HepG2 (cell line): ENCODE data around the gene HNRNPC. TPM values are rescaled to one million over a fixed set of nuclear protein-coding genes. Genes with fewer than 3 reads are reported as not detected.
A peak's percentile ranks its signal among the peaks of the same experiment; 100 is the strongest.

Experiments
- ATAC-seq: fragments of 200-7000 bp; cut with Tn5 transposase; 3 replicates; pipeline ENCODE4 v1.9.1; 2020; ENCODE audit warnings: mild to moderate bottlenecking, moderate library complexity
- BruUV-seq: library from RNA; stranded (reverse); fragments of 400-500 nt; replicated peaks from 2 replicates; lab custom pipeline; 2021; lab: Mats Ljungman, UMichigan
- CTCF ChIA-PET: fragments of 300-600 bp; formaldehyde crosslinking; extraction: SDS; loops from one replicate; lab custom pipeline; 2021; ENCODE audit warnings: low total read pairs, inconsistent platforms, low intra/inter-chr PET ratio; lab: Yijun Ruan, JAX
- POLR2A ChIA-PET: fragments of 350-600 bp; sonication (Branson Sonifier 250); formaldehyde crosslinking; loops from one replicate; lab custom pipeline; 2020; ENCODE audit warnings: antibody characterized with exemption, inconsistent platforms; lab: Yijun Ruan, JAX
- DNase-seq: peaks from one replicate; pipeline ENCODE4 v3.0.0-alpha.2; 2015; ENCODE audit warnings: low spot score
- FAIRE-seq: peaks from 3 replicates; lab custom pipeline; 2011; peaks lifted over from hg19 to GRCh38; lab: Jason Lieb, UNC
- H2AFZ ChIP-seq: one replicate; pipeline ENCODE4 v1.6.1; 2011; ENCODE audit warnings: low read length, inconsistent platforms
- H3K27ac ChIP-seq: fragments of 300-600 bp; 3 replicates; pipeline ENCODE4 v1.8.0; 2011; ENCODE audit warnings: mixed run types, mild to moderate bottlenecking, mixed read lengths, low read length, inconsistent platforms; ENCODE audit not compliant: insufficient read depth; ENCODE audit errors: extremely low read length
- H3K27me3 ChIP-seq, 2 experiments: fragments of 200-600 bp in 1 of 2; 2 replicates in 1 of 2; 3 replicates in 1 of 2; pipeline versions ENCODE4 v1.6.0 to v1.8.0; 2011; ENCODE audit warnings: low read length in 2 of 2, mild to moderate bottlenecking in 2 of 2, moderate library complexity in 2 of 2, inconsistent platforms in 1 of 2; ENCODE audit not compliant: insufficient read depth in 2 of 2, control insufficient read depth in 1 of 2
- H3K36me3 ChIP-seq, 2 experiments: fragments of 200-600 bp in 1 of 2; replicated peaks in 1 of 2; 2 replicates in 1 of 2; 3 replicates in 1 of 2; pipeline versions ENCODE4 v1.5.1 to v1.8.0; 2011; ENCODE audit warnings: low read length in 2 of 2, inconsistent platforms in 1 of 2; ENCODE audit not compliant: insufficient read depth in 2 of 2, control insufficient read depth in 1 of 2
- H3K4me1 ChIP-seq: 2 replicates; pipeline ENCODE4 v1.5.1; 2012; ENCODE audit warnings: low read length, inconsistent platforms; ENCODE audit not compliant: insufficient read depth
- H3K4me2 ChIP-seq: 2 replicates; pipeline ENCODE4 v1.6.0; 2011; ENCODE audit warnings: low read depth, low read length, inconsistent platforms
- H3K4me3 ChIP-seq, 3 experiments: fragments of 200-600 bp in 1 of 3; sonication (generic), shearing (Covaris generic) in 1 of 3; replicated peaks in 1 of 3; 2 replicates each; pipeline ENCODE4 v1.5.1; 2011 to 2016; ENCODE audit warnings: low read length in 3 of 3, inconsistent platforms in 2 of 3, low read depth in 2 of 3, mild to moderate bottlenecking in 2 of 3, control low read depth in 1 of 3, mixed read lengths in 1 of 3; ENCODE audit not compliant: insufficient read depth in 1 of 3
- H3K79me2 ChIP-seq: one replicate; pipeline ENCODE4 v1.6.1; 2011; ENCODE audit warnings: low read length, inconsistent platforms; ENCODE audit not compliant: insufficient read depth
- H3K9ac ChIP-seq: 2 replicates; pipeline ENCODE4 v1.6.0; 2011; ENCODE audit warnings: mild to moderate bottlenecking, low read depth, low read length, inconsistent platforms; ENCODE audit not compliant: insufficient read depth
- H3K9me3 ChIP-seq: 2 replicates; pipeline ENCODE4 v1.5.1; 2012; ENCODE audit warnings: mild to moderate bottlenecking, low read length
- H4K20me1 ChIP-seq: 2 replicates; pipeline ENCODE4 v1.6.0; 2011; ENCODE audit warnings: inconsistent platforms, mild to moderate bottlenecking, low read length, moderate library complexity; ENCODE audit not compliant: insufficient read depth
- AKAP8 ChIP-seq: sonication (generic); formaldehyde crosslinking; IDR thresholded peaks from 2 replicates; pipeline ENCODE4 v1.5.1; 2020; ENCODE audit warnings: mild to moderate bottlenecking, missing genetic modification reagents
- ARID3A ChIP-seq: IDR thresholded peaks from 2 replicates; pipeline ENCODE4 v1.6.1; 2012; ENCODE audit warnings: low read depth, low read length, improper control_type of control experiment
- ATM ChIP-seq: fragments of 450-650 bp; IDR thresholded peaks from 2 replicates; pipeline ENCODE4 v1.7.1; 2017; ENCODE audit warnings: mild to moderate bottlenecking, borderline replicate concordance
- HMGXB4 ChIP-seq, 2 experiments: sonication (generic) in 1 of 2; formaldehyde crosslinking in 1 of 2; IDR thresholded peaks; 2 replicates each; pipeline versions ENCODE4 v1.4.0 to v1.6.1; 2018 to 2020; ENCODE audit warnings: missing genetic modification reagents in 2 of 2, borderline replicate concordance in 1 of 2, low read depth in 1 of 2, mild to moderate bottlenecking in 1 of 2, missing biosample characterization in 1 of 2
- MBD4 ChIP-seq: IDR thresholded peaks from 2 replicates; pipeline ENCODE4 v1.6.1; 2012; ENCODE audit warnings: low read length, inconsistent platforms, borderline replicate concordance
- MLX ChIP-seq: IDR thresholded peaks from 2 replicates; pipeline ENCODE4 v1.6.1; 2016
- MTF1 ChIP-seq: sonication (generic); formaldehyde crosslinking; IDR thresholded peaks from 2 replicates; pipeline ENCODE4 v1.5.0; 2020; ENCODE audit warnings: missing genetic modification reagents
- SP4 ChIP-seq: sonication (generic); formaldehyde crosslinking; IDR thresholded peaks from 2 replicates; pipeline ENCODE4 v1.8.1; 2023; ENCODE audit warnings: mild to moderate bottlenecking, missing genetic modification reagents
- SUZ12 ChIP-seq: fragments of 150-350 bp; IDR thresholded peaks from 2 replicates; pipeline ENCODE4 v1.6.1; 2014; ENCODE audit warnings: low read depth, low read length
- ZFX ChIP-seq: sonication (generic); formaldehyde crosslinking; IDR thresholded peaks from 2 replicates; pipeline ENCODE4 v1.4.0; 2020; ENCODE audit warnings: mild to moderate bottlenecking, low read depth, missing genetic modification reagents, moderate library complexity
- ZFY ChIP-seq: sonication (generic); formaldehyde crosslinking; IDR thresholded peaks from 2 replicates; pipeline ENCODE4 v1.4.0; 2020; ENCODE audit warnings: missing genetic modification reagents
- ZKSCAN8 ChIP-seq: IDR thresholded peaks from 2 replicates; pipeline ENCODE4 v1.6.1; 2016; ENCODE audit warnings: borderline replicate concordance, missing genetic modification reagents, missing compliant biosample characterization
- ZNF232 ChIP-seq: sonication (generic); formaldehyde crosslinking; IDR thresholded peaks from 2 replicates; pipeline ENCODE4 v1.4.0; 2020; ENCODE audit warnings: missing genetic modification reagents, borderline replicate concordance
- ZNF740 ChIP-seq: sonication (generic); formaldehyde crosslinking; IDR thresholded peaks from 2 replicates; pipeline ENCODE4 v1.4.0; 2020; ENCODE audit warnings: missing genetic modification reagents
- WGBS: methylation state at CpG from one replicate; pipeline ENCODE4 v1.1.6; 2017; ENCODE audit warnings: low lambda C conversion rate; 5-methylcytosine and 5-hydroxymethylcytosine counted together
- in situ Hi-C: cut with HindIII; loops from 2 replicates; pipeline ENCODE4 v1.10.0; 2017; ENCODE audit warnings: low pct_unique_long_range_greater_than_20kb; ENCODE audit not compliant: extremely low pct_ligation_motif_present
- intact Hi-C: fragments of 100-400 bp; cut with micrococcal nuclease; formaldehyde crosslinking; loops from one replicate; pipeline ENCODE4 v1.10.0; 2022; ENCODE audit not compliant: unreplicated experiment
- polyA plus RNA-seq, 8 experiments: library from polyadenylated mRNA; depleted of rRNA in 3 of 8; stranded (reverse) in 7 of 8; unstranded in 1 of 8; fragments of >200 nt; fragmentation: Illumina TruSeq in 4 of 8; extraction: Trizol in 4 of 8; gene quantifications; 2 replicates each; pipeline versions ENCODE4 v1.2.1 to v1.2.3, GENCODE V29; 2011 to 2016; ENCODE audit warnings: low read depth in 4 of 8, missing spikeins in 1 of 8, mixed read lengths in 1 of 8; ENCODE audit not compliant: insufficient read depth in 1 of 8
- total RNA-seq, 5 experiments: library from RNA; depleted of rRNA; stranded (reverse); fragments of >200 nt; fragmentation: Illumina TruSeq; extraction: Trizol; gene quantifications; 2 replicates each; pipeline ENCODE4 v1.2.3, GENCODE V29; 2016; ENCODE audit warnings: low read depth in 1 of 5

The HNRNPC gene
- total and polyA plus RNA-seq, 2 of the 13 experiments (the other 11 are each of a cell fraction or from before 2014, with no cell fraction given) = 628 to 1,099 TPM

- TF ChIP-seq ZKSCAN8 (CRISPR knock-in tag) (peak; percentile 63; the same call in 1 of the 2 replicates), ZNF740 (CRISPR knock-in tag) (no peak)
- TF ChIP-seq, all 625 proteins: peak for 50
Observed at GRCh38 chr14:21308132-21308478, 38.9 kb upstream of the HNRNPC start (continued).

GRCh38 chr14:21307637-21308036, 38.4 kb upstream of the HNRNPC start:
- Histone ChIP-seq H3K27me3 (no peaks in the 10 kb centered on the region), H3K79me2 (no peaks in the 10 kb centered on the region), H3K36me3 (no peaks in the 10 kb centered on the region), H3K4me2 (peak overlapping the region; percentile 94), H3K4me3 (peak overlapping the region in 2 of 3 experiments; percentile 59 to 70; a peak in 1 of 6 replicates), H4K20me1 (no peaks in the 10 kb centered on the region), H2AFZ (no peak overlapping the region), H3K27ac (peak overlapping the region; percentile 88), H3K9ac (peak overlapping the region; percentile 80; the same call in 1 of the 2 replicates), H3K4me1 (peaks cover 41% of the 10 kb centered on the region), H3K9me3 (no peaks in the 10 kb centered on the region)
- ATAC-seq (no peak), FAIRE-seq (no peak), DNase-seq (no peak)
- in situ Hi-C loops (no loop called here), intact Hi-C loops (loop anchor here (2.0 kb wide), 1 partner anchor 39 kb away; the partner anchor contains the start of gene HNRNPC)
- CTCF ChIA-PET = no interaction called here
- no TSS peak for BruUV-seq
- no peak for TF ChIP-seq ZFY
- TF ChIP-seq MTF1 = no peak
- TF ChIP-seq SP4 (CRISPR knock-in tag) = no peak
- no peak for TF ChIP-seq SUZ12
- TF ChIP-seq AKAP8 (CRISPR knock-in tag) = no peak
- TF ChIP-seq ATM = no peak
- TF ChIP-seq MBD4 = no peak
- TF ChIP-seq ARID3A = no peak
- TF ChIP-seq HMGXB4 (CRISPR knock-in tag; IDR thresholded peaks at IDR 0.05; ENCODE audit: borderline replicate concordance in 1 of 2, low read depth in 1 of 2) = no peak
- TF ChIP-seq ZNF232 (CRISPR knock-in tag) = no peak
- TF ChIP-seq ZFX (CRISPR knock-in tag) = no peak
- no peak for TF ChIP-seq MLX (CRISPR knock-in tag)
- 88% methylated on average over 3 of the region's 3 CpGs for WGBS
- POLR2A ChIA-PET = interaction anchor here (0.8 to 2.0 kb wide), 6 partner anchors 9 to 205 kb away, joined by 3 to 11 read pairs (median 3); no protein-coding TSS in a partner anchor
